Measurements from ENCODE around the gene HS6ST3.

The HS6ST3 gene

GRCh38 chr13:96651598-96651997 is 561.7 kb downstream of the HS6ST3 start:
- H3K36me3 ChIP-seq (ENCODE audit: control insufficient read depth, insufficient read depth, low read length), result no peaks in the 10 kb centered on the region
- H3K27ac ChIP-seq (ENCODE audit: low read depth, low read length), result no peak overlapping the region
- no peak overlapping the region for H3K4me3 ChIP-seq (ENCODE audit: low read depth, low read length)
- H3K27me3 ChIP-seq (ENCODE audit: control insufficient read depth, insufficient read depth, low read length), result no peaks in the 10 kb centered on the region
- H3K4me1 ChIP-seq (ENCODE audit: control insufficient read depth, insufficient read depth, low read length), result no peaks in the 10 kb centered on the region
- H3K9ac ChIP-seq (ENCODE audit: low read length), result no peak overlapping the region
- no peaks in the 10 kb centered on the region for H3K9me3 ChIP-seq (ENCODE audit: control insufficient read depth, insufficient read depth, low read depth, low read length)

- no peaks in the 10 kb centered on the region for H3K4me1 ChIP-seq (ENCODE audit: control insufficient read depth, insufficient read depth, low read length)
- no peak overlapping the region for H3K4me3 ChIP-seq (ENCODE audit: low read depth, low read length)
- H3K27me3 ChIP-seq (ENCODE audit: control insufficient read depth, insufficient read depth, low read length), result no peaks in the 10 kb centered on the region
- no peaks in the 10 kb centered on the region for H3K9me3 ChIP-seq (ENCODE audit: control insufficient read depth, insufficient read depth, low read depth, low read length)
- H3K9ac ChIP-seq (ENCODE audit: low read length), result no peak overlapping the region
- H3K36me3 ChIP-seq (ENCODE audit: control insufficient read depth, insufficient read depth, low read length), result no peaks in the 10 kb centered on the region
- no peak overlapping the region for H3K27ac ChIP-seq (ENCODE audit: low read depth, low read length)
Measured at GRCh38 chr13:96652506-96652905, 562.6 kb downstream of the HS6ST3 start.

GRCh38 chr13:96661612-96662011 is 571.7 kb downstream of the HS6ST3 start:
- H3K9ac ChIP-seq (ENCODE audit: low read length), result no peak overlapping the region
- no peaks in the 10 kb centered on the region for H3K4me1 ChIP-seq (ENCODE audit: control insufficient read depth, insufficient read depth, low read length)
- no peaks in the 10 kb centered on the region for H3K27me3 ChIP-seq (ENCODE audit: control insufficient read depth, insufficient read depth, low read length)
- H3K9me3 ChIP-seq (ENCODE audit: control insufficient read depth, insufficient read depth, low read depth, low read length), result peaks cover 5% of the 10 kb centered on the region; the same call in 1 of the 2 replicates
- H3K36me3 ChIP-seq (ENCODE audit: control insufficient read depth, insufficient read depth, low read length), result no peaks in the 10 kb centered on the region
- H3K4me3 ChIP-seq (ENCODE audit: low read depth, low read length), result no peak overlapping the region
- no peak overlapping the region for H3K27ac ChIP-seq (ENCODE audit: low read depth, low read length)

GRCh38 chr13:96662036-96662435 is 572.1 kb downstream of the HS6ST3 start:
- Histone ChIP-seq H3K27ac (ENCODE audit: low read depth, low read length) (no peak overlapping the region), H3K27me3 (ENCODE audit: control insufficient read depth, insufficient read depth, low read length) (no peaks in the 10 kb centered on the region), H3K4me1 (ENCODE audit: control insufficient read depth, insufficient read depth, low read length) (no peaks in the 10 kb centered on the region), H3K36me3 (ENCODE audit: control insufficient read depth, insufficient read depth, low read length) (no peaks in the 10 kb centered on the region), H3K4me3 (ENCODE audit: low read depth, low read length) (no peak overlapping the region), H3K9me3 (ENCODE audit: control insufficient read depth, insufficient read depth, low read depth, low read length) (peaks cover 5% of the 10 kb centered on the region; the same call in 1 of the 2 replicates), H3K9ac (ENCODE audit: low read length) (no peak overlapping the region)

- Histone ChIP-seq H3K9me3 (ENCODE audit: control insufficient read depth, insufficient read depth, low read depth, low read length) (0 out of 2 replicates have a peak, but pooled peaks cover 5% of the 10 kb centered on the region), H3K36me3 (ENCODE audit: control insufficient read depth, insufficient read depth, low read length) (no peaks in the 10 kb centered on the region), H3K27me3 (ENCODE audit: control insufficient read depth, insufficient read depth, low read length) (no peaks in the 10 kb centered on the region), H3K27ac (ENCODE audit: low read depth, low read length) (no peak overlapping the region), H3K4me1 (ENCODE audit: control insufficient read depth, insufficient read depth, low read length) (no peaks in the 10 kb centered on the region), H3K4me3 (ENCODE audit: low read depth, low read length) (no peak overlapping the region), H3K9ac (ENCODE audit: low read length) (no peak overlapping the region)
Measured at GRCh38 chr13:96667294-96668018, 577.5 kb downstream of the HS6ST3 start.

- H3K27ac ChIP-seq (ENCODE audit: low read depth, low read length), result no peak overlapping the region
- H3K36me3 ChIP-seq (ENCODE audit: control insufficient read depth, insufficient read depth, low read length), result no peaks in the 10 kb centered on the region
- H3K27me3 ChIP-seq (ENCODE audit: control insufficient read depth, insufficient read depth, low read length), result no peaks in the 10 kb centered on the region
- H3K4me3 ChIP-seq (ENCODE audit: low read depth, low read length), result no peak overlapping the region
- no peaks in the 10 kb centered on the region for H3K9me3 ChIP-seq (ENCODE audit: control insufficient read depth, insufficient read depth, low read depth, low read length)
- H3K4me1 ChIP-seq (ENCODE audit: control insufficient read depth, insufficient read depth, low read length), result no peaks in the 10 kb centered on the region
- no peak overlapping the region for H3K9ac ChIP-seq (ENCODE audit: low read length)
Measured at GRCh38 chr13:96671073-96671472, 581.2 kb downstream of the HS6ST3 start.

GRCh38 chr13:96672016-96672415 is 582.1 kb downstream of the HS6ST3 start:
- no peaks in the 10 kb centered on the region for H3K9me3 ChIP-seq (ENCODE audit: control insufficient read depth, insufficient read depth, low read depth, low read length)
- H3K27ac ChIP-seq (ENCODE audit: low read depth, low read length), result no peak overlapping the region
- no peaks in the 10 kb centered on the region for H3K4me1 ChIP-seq (ENCODE audit: control insufficient read depth, insufficient read depth, low read length)
- H3K27me3 ChIP-seq (ENCODE audit: control insufficient read depth, insufficient read depth, low read length), result no peaks in the 10 kb centered on the region
- no peak overlapping the region for H3K9ac ChIP-seq (ENCODE audit: low read length)
- no peaks in the 10 kb centered on the region for H3K36me3 ChIP-seq (ENCODE audit: control insufficient read depth, insufficient read depth, low read length)
- H3K4me3 ChIP-seq (ENCODE audit: low read depth, low read length), result no peak overlapping the region

GRCh38 chr13:96673825-96674224 is 583.9 kb downstream of the HS6ST3 start:
- H3K4me3 ChIP-seq (ENCODE audit: low read depth, low read length), result no peak overlapping the region
- H3K36me3 ChIP-seq (ENCODE audit: control insufficient read depth, insufficient read depth, low read length), result no peaks in the 10 kb centered on the region
- no peaks in the 10 kb centered on the region for H3K4me1 ChIP-seq (ENCODE audit: control insufficient read depth, insufficient read depth, low read length)
- H3K27me3 ChIP-seq (ENCODE audit: control insufficient read depth, insufficient read depth, low read length), result no peaks in the 10 kb centered on the region
- H3K9ac ChIP-seq (ENCODE audit: low read length), result no peak overlapping the region
- H3K27ac ChIP-seq (ENCODE audit: low read depth, low read length), result no peak overlapping the region
- H3K9me3 ChIP-seq (ENCODE audit: control insufficient read depth, insufficient read depth, low read depth, low read length), result no peaks in the 10 kb centered on the region

- Histone ChIP-seq H3K27ac (ENCODE audit: low read depth, low read length) (no peak overlapping the region), H3K4me1 (ENCODE audit: control insufficient read depth, insufficient read depth, low read length) (no peaks in the 10 kb centered on the region), H3K4me3 (ENCODE audit: low read depth, low read length) (no peak overlapping the region), H3K36me3 (ENCODE audit: control insufficient read depth, insufficient read depth, low read length) (no peaks in the 10 kb centered on the region), H3K9me3 (ENCODE audit: control insufficient read depth, insufficient read depth, low read depth, low read length) (no peaks in the 10 kb centered on the region), H3K9ac (ENCODE audit: low read length) (no peak overlapping the region), H3K27me3 (ENCODE audit: control insufficient read depth, insufficient read depth, low read length) (no peaks in the 10 kb centered on the region)
Measured at GRCh38 chr13:96677029-96677428, 587.1 kb downstream of the HS6ST3 start.

- Histone ChIP-seq H3K4me1 (ENCODE audit: control insufficient read depth, insufficient read depth, low read length) (no peaks in the 10 kb centered on the region), H3K4me3 (ENCODE audit: low read depth, low read length) (no peak overlapping the region), H3K27me3 (ENCODE audit: control insufficient read depth, insufficient read depth, low read length) (no peaks in the 10 kb centered on the region), H3K9ac (ENCODE audit: low read length) (no peak overlapping the region), H3K9me3 (ENCODE audit: control insufficient read depth, insufficient read depth, low read depth, low read length) (no peaks in the 10 kb centered on the region), H3K27ac (ENCODE audit: low read depth, low read length) (no peak overlapping the region), H3K36me3 (ENCODE audit: control insufficient read depth, insufficient read depth, low read length) (no peaks in the 10 kb centered on the region)
Measured at GRCh38 chr13:96678801-96679200, 588.9 kb downstream of the HS6ST3 start.

GRCh38 chr13:96680898-96681297 is 591.0 kb downstream of the HS6ST3 start:
- H3K36me3 ChIP-seq (ENCODE audit: control insufficient read depth, insufficient read depth, low read length), result no peaks in the 10 kb centered on the region
- no peaks in the 10 kb centered on the region for H3K4me1 ChIP-seq (ENCODE audit: control insufficient read depth, insufficient read depth, low read length)
- H3K27ac ChIP-seq (ENCODE audit: low read depth, low read length), result no peak overlapping the region
- no peaks in the 10 kb centered on the region for H3K9me3 ChIP-seq (ENCODE audit: control insufficient read depth, insufficient read depth, low read depth, low read length)
- no peak overlapping the region for H3K9ac ChIP-seq (ENCODE audit: low read length)
- no peak overlapping the region for H3K4me3 ChIP-seq (ENCODE audit: low read depth, low read length)
- H3K27me3 ChIP-seq (ENCODE audit: control insufficient read depth, insufficient read depth, low read length), result no peaks in the 10 kb centered on the region

All from HUES6 (cell line).